A673 (cell line): Measurements from ENCODE around the gene IGFL4.

Source experiments
- EZH2 ChIP-seq: fragments of 200-600 bp; sonication (generic); IDR thresholded peaks from 2 replicates; pipeline ENCODE4 v1.6.1; 2017; ENCODE audit warnings: borderline replicate concordance, low read depth, mild to moderate bottlenecking, mixed read lengths, antibody characterized with exemption, low read length; ENCODE audit not compliant: poor library complexity, severe bottlenecking
- TF ChIP-seq, protein P1 (sequence below): fragments of 300-800, 200-600 bp; sonication (generic); conservative IDR thresholded peaks from 2 replicates; pipeline ENCODE4 v1.5.1; 2017; ENCODE audit warnings: low read depth, mild to moderate bottlenecking, antibody characterized with exemption, low read length, moderate library complexity, mixed read lengths

DNA sequence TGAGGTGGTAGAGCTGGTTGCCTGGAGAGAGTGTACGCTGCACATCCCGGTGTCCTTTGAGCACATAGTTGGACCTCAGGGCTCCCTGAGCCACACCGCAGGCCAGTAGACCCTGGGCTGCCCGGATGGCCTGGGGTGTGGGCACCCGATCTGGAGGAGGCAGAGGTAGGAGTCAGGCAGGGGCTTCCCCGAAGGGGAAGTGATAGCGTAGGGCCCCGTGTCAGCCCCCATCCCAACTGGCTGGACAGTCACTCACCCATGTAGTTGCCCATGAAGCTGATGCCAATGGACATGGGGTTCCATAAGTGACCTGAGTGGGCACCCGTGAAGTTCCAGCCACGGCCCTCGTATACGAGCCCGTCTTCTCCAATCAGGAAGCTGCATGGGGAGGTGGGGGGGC lies 21.5 kb downstream of the IGFL4 start:
- TF ChIP-seq, protein P1, sequence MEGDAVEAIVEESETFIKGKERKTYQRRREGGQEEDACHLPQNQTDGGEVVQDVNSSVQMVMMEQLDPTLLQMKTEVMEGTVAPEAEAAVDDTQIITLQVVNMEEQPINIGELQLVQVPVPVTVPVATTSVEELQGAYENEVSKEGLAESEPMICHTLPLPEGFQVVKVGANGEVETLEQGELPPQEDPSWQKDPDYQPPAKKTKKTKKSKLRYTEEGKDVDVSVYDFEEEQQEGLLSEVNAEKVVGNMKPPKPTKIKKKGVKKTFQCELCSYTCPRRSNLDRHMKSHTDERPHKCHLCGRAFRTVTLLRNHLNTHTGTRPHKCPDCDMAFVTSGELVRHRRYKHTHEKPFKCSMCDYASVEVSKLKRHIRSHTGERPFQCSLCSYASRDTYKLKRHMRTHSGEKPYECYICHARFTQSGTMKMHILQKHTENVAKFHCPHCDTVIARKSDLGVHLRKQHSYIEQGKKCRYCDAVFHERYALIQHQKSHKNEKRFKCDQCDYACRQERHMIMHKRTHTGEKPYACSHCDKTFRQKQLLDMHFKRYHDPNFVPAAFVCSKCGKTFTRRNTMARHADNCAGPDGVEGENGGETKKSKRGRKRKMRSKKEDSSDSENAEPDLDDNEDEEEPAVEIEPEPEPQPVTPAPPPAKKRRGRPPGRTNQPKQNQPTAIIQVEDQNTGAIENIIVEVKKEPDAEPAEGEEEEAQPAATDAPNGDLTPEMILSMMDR = no peak
- TF ChIP-seq EZH2 = no peak
